ENCODE data around the gene SCGB3A1. TPM values are rescaled to one million over a fixed set of nuclear protein-coding genes. Genes with fewer than 3 reads are reported as not detected.
A peak's percentile ranks its signal among the peaks of the same experiment; 100 is the strongest.

SCGB3A1 gene
- total RNA-seq, 2 donors from 2014 or later, result not detected

GRCh38 chr5:180596115-180596667 is 4.9 kb upstream of the SCGB3A1 start:
- Mint-ChIP-seq H3K36me3 (ENCODE audit: insufficient read depth in 2 of 2) (peaks cover 1 to 2% of the 10 kb centered on the region in 2 donors), H3K4me1 (ENCODE audit: low read depth) (peaks cover 5% of the 10 kb centered on the region)
- no peak for ATAC-seq (replicated peaks in 1 of 2)

GRCh38 chr5:180595381-180596114 is 4.2 kb upstream of the SCGB3A1 start:
- H3K4me3 Mint-ChIP-seq, result no peak overlapping the region
- H3K27ac Mint-ChIP-seq, result no peak overlapping the region
- peaks cover 5% of the 10 kb centered on the region for H3K4me1 Mint-ChIP-seq (ENCODE audit: low read depth)
- ATAC-seq (replicated peaks in 1 of 2) (no peak), DNase-seq (no peak)
- H3K36me3 Mint-ChIP-seq (ENCODE audit: insufficient read depth in 2 of 2), result peaks cover 1 to 2% of the 10 kb centered on the region in 2 donors
- H3K27me3 Mint-ChIP-seq (ENCODE audit: low read depth), result peaks cover 25% of the 10 kb centered on the region
- H3K9me3 Mint-ChIP-seq, result no peaks in the 10 kb centered on the region

More at GRCh38 chr5:180596115-180596667, 4.9 kb upstream of the SCGB3A1 start:
- H3K4me3 Mint-ChIP-seq, result no peak overlapping the region
- H3K27me3 Mint-ChIP-seq (ENCODE audit: low read depth), result peaks cover 25% of the 10 kb centered on the region
- no peaks in the 10 kb centered on the region for H3K9me3 Mint-ChIP-seq
- no peak for DNase-seq
- no peak overlapping the region for H3K27ac Mint-ChIP-seq

- Mint-ChIP-seq H3K36me3 (ENCODE audit: insufficient read depth in 2 of 2) (peaks cover 1 to 2% of the 10 kb centered on the region in 2 donors), H3K4me3 (no peak overlapping the region), H3K27me3 (ENCODE audit: low read depth) (peaks cover 25% of the 10 kb centered on the region), H3K27ac (no peak overlapping the region), H3K4me1 (ENCODE audit: low read depth) (peaks cover 5% of the 10 kb centered on the region), H3K9me3 (no peaks in the 10 kb centered on the region)
- DNase-seq (no peak), ATAC-seq (replicated peaks in 1 of 2) (no peak)
These were observed 3.7 kb upstream of the SCGB3A1 start for GRCh38 chr5:180595046-180595379.

- H3K27me3 Mint-ChIP-seq (ENCODE audit: low read depth), result peaks cover 30% of the 10 kb centered on the region
- H3K36me3 Mint-ChIP-seq (ENCODE audit: insufficient read depth in 2 of 2), result peaks cover 1 to 2% of the 10 kb centered on the region in 2 donors
- H3K9me3 Mint-ChIP-seq, result no peaks in the 10 kb centered on the region
- ATAC-seq (replicated peaks in 1 of 2), result no peak
- H3K4me1 Mint-ChIP-seq (ENCODE audit: low read depth), result peaks cover 5% of the 10 kb centered on the region
- H3K27ac Mint-ChIP-seq, result no peak overlapping the region
- no peak for DNase-seq
- no peak overlapping the region for H3K4me3 Mint-ChIP-seq
These were observed 3.2 kb upstream of the SCGB3A1 start for GRCh38 chr5:180594311-180595045.

GRCh38 chr5:180593446-180594206 is 2.3 kb upstream of the SCGB3A1 start:
- Mint-ChIP-seq H3K4me3 (no peak overlapping the region), H3K27me3 (ENCODE audit: low read depth) (peaks cover 39% of the 10 kb centered on the region), H3K4me1 (ENCODE audit: low read depth) (peaks cover 5% of the 10 kb centered on the region), H3K36me3 (ENCODE audit: insufficient read depth in 2 of 2) (peaks cover 1 to 2% of the 10 kb centered on the region in 2 donors), H3K27ac (no peak overlapping the region), H3K9me3 (no peaks in the 10 kb centered on the region)
- ATAC-seq (replicated peaks in 1 of 2), result no peak
- DNase-seq, result no peak

- Mint-ChIP-seq H3K4me3 (peak overlapping the region; percentile 42 to 52), H3K36me3 (ENCODE audit: insufficient read depth in 2 of 2) (peaks cover 1 to 2% of the 10 kb centered on the region in 2 donors), H3K27ac (no peak overlapping the region), H3K9me3 (no peaks in the 10 kb centered on the region), H3K4me1 (ENCODE audit: low read depth) (peaks cover 5% of the 10 kb centered on the region), H3K27me3 (ENCODE audit: low read depth) (peaks cover 46% of the 10 kb centered on the region)
- ATAC-seq (replicated peaks in 1 of 2) (no peak), DNase-seq (no peak)
These were observed 877 bp upstream of the SCGB3A1 start for GRCh38 chr5:180592176-180592575.

- DNase-seq, result no peak
- Mint-ChIP-seq H3K4me1 (ENCODE audit: low read depth) (peaks cover 5% of the 10 kb centered on the region), H3K4me3 (peak overlapping the region; percentile 27 to 29), H3K36me3 (ENCODE audit: insufficient read depth in 2 of 2) (peaks cover 1 to 2% of the 10 kb centered on the region in 2 donors), H3K9me3 (no peaks in the 10 kb centered on the region), H3K27ac (no peak overlapping the region), H3K27me3 (ENCODE audit: low read depth) (peaks cover 58% of the 10 kb centered on the region)
- peak; percentile 24 to 29 for ATAC-seq (replicated peaks in 1 of 2)
These were observed 572 bp downstream of the SCGB3A1 start for GRCh38 chr5:180590543-180591310.

GRCh38 chr5:180589771-180590542 is 1.3 kb downstream of the SCGB3A1 start:
- Mint-ChIP-seq H3K9me3 (no peaks in the 10 kb centered on the region), H3K4me3 (peak overlapping the region; percentile 41 to 54), H3K36me3 (ENCODE audit: insufficient read depth in 2 of 2) (peaks cover 1 to 2% of the 10 kb centered on the region in 2 donors), H3K27me3 (ENCODE audit: low read depth) (peaks cover 61% of the 10 kb centered on the region), H3K27ac (no peak overlapping the region), H3K4me1 (ENCODE audit: low read depth) (peaks cover 5% of the 10 kb centered on the region)
- ATAC-seq (replicated peaks in 1 of 2), result peak; percentile 23 to 29
- no peak for DNase-seq

- H3K36me3 Mint-ChIP-seq (ENCODE audit: insufficient read depth in 2 of 2), result no peaks in the 10 kb centered on the region
- no peak overlapping the region for H3K4me3 Mint-ChIP-seq
- H3K27me3 Mint-ChIP-seq (ENCODE audit: low read depth), result peaks cover 51% of the 10 kb centered on the region
- DNase-seq (no peak), ATAC-seq (replicated peaks in 1 of 2) (no peak)
- no peak overlapping the region for H3K27ac Mint-ChIP-seq
- H3K9me3 Mint-ChIP-seq, result no peaks in the 10 kb centered on the region
- no peaks in the 10 kb centered on the region for H3K4me1 Mint-ChIP-seq (ENCODE audit: low read depth)
These were observed 4.4 kb downstream of the SCGB3A1 start for GRCh38 chr5:180586870-180587269.

- Mint-ChIP-seq H3K9me3 (no peaks in the 10 kb centered on the region), H3K27ac (no peak overlapping the region), H3K27me3 (ENCODE audit: low read depth) (peaks cover 51% of the 10 kb centered on the region), H3K4me3 (no peak overlapping the region), H3K36me3 (ENCODE audit: insufficient read depth in 2 of 2) (no peaks in the 10 kb centered on the region), H3K4me1 (ENCODE audit: low read depth) (no peaks in the 10 kb centered on the region)
- DNase-seq (no peak), ATAC-seq (replicated peaks in 1 of 2) (no peak)
These were observed 5.1 kb downstream of the SCGB3A1 start for GRCh38 chr5:180586204-180586603.

GRCh38 chr5:180583738-180584137 is 7.6 kb downstream of the SCGB3A1 start:
- Mint-ChIP-seq H3K4me3 (no peak overlapping the region), H3K4me1 (ENCODE audit: low read depth) (no peaks in the 10 kb centered on the region), H3K9me3 (no peaks in the 10 kb centered on the region), H3K27me3 (ENCODE audit: low read depth) (peaks cover 38% of the 10 kb centered on the region), H3K36me3 (ENCODE audit: insufficient read depth in 2 of 2) (no peaks in the 10 kb centered on the region), H3K27ac (peak overlapping the region; percentile 26)
- no peak for ATAC-seq (replicated peaks in 1 of 2)
- no peak for DNase-seq

GRCh38 chr5:180580681-180581080 is 10.6 kb downstream of the SCGB3A1 start:
- ATAC-seq (replicated peaks in 1 of 2), result no peak
- peaks cover 6% of the 10 kb centered on the region in 2 donors for H3K36me3 Mint-ChIP-seq (ENCODE audit: insufficient read depth in 2 of 2)
- DNase-seq, result no peak
- no peaks in the 10 kb centered on the region for H3K9me3 Mint-ChIP-seq
- peaks cover 8% of the 10 kb centered on the region for H3K4me1 Mint-ChIP-seq (ENCODE audit: low read depth)
- H3K27ac Mint-ChIP-seq, result no peak overlapping the region
- H3K4me3 Mint-ChIP-seq, result no peak overlapping the region
- H3K27me3 Mint-ChIP-seq (ENCODE audit: low read depth), result peaks cover 17% of the 10 kb centered on the region
